Ascending aorta (tissue), 2 donors: ENCODE measurements around the gene GULP1. TPM values are rescaled to one million over a fixed set of nuclear protein-coding genes. Genes with fewer than 3 reads are reported as not detected.

ENCODE experiments used
- DNase-seq, 2 donors: peaks; one replicate each; pipeline ENCODE4 v3.0.0-alpha.2; 2019; ENCODE audit warnings: low spot score in 2 of 2
- H3K27ac ChIP-seq, 2 donors: fragments of 200-600 bp; sonication (generic); one replicate each; pipeline ENCODE4 v1.5.1; 2016 to 2017; ENCODE audit warnings: mild to moderate bottlenecking in 1 of 2
- H3K27me3 ChIP-seq: fragments of 200-600 bp; sonication (generic); one replicate; pipeline ENCODE4 v1.5.1; 2017
- H3K36me3 ChIP-seq, 2 donors: fragments of 200-600 bp; sonication (generic); one replicate each; pipeline ENCODE4 v1.5.1; 2016
- H3K4me1 ChIP-seq, 2 donors: fragments of 200-600 bp; sonication (generic); one replicate each; pipeline ENCODE4 v1.5.1; 2016 to 2017; ENCODE audit warnings: mild to moderate bottlenecking in 1 of 2
- H3K4me3 ChIP-seq, 2 donors: fragments of 200-600 bp; sonication (generic); one replicate each; pipeline ENCODE4 v1.5.1; 2016 to 2017; ENCODE audit warnings: mild to moderate bottlenecking in 1 of 2
- H3K9me3 ChIP-seq, 2 donors: fragments of 200-600 bp; sonication (generic); one replicate each; pipeline ENCODE4 v1.5.1; 2016
- intact Hi-C: fragments of 100-400 bp; cut with DNase I; formaldehyde crosslinking; loops from one replicate; pipeline ENCODE4 v1.15.1; 2023
- total RNA-seq: library from RNA; depleted of rRNA; stranded (reverse); fragments of >200 nt; gene quantifications from one replicate; pipeline ENCODE4 v1.1.0, GENCODE V29; 2016
- TF ChIP-seq, protein P1 (sequence below), 3 experiments: fragments of 200-600 bp in 2 of 3; fragments of 450-650 bp in 1 of 3; sonication (generic) in 2 of 3; IDR thresholded peaks; one replicate each; pipeline ENCODE4 v1.5.1; 2016 to 2019; ENCODE audit warnings: antibody characterized with exemption in 3 of 3, mild to moderate bottlenecking in 1 of 3, moderate library complexity in 1 of 3

Gene GULP1
- total RNA-seq, 1 donor from 2014 or later = 67.8 TPM

DNA sequence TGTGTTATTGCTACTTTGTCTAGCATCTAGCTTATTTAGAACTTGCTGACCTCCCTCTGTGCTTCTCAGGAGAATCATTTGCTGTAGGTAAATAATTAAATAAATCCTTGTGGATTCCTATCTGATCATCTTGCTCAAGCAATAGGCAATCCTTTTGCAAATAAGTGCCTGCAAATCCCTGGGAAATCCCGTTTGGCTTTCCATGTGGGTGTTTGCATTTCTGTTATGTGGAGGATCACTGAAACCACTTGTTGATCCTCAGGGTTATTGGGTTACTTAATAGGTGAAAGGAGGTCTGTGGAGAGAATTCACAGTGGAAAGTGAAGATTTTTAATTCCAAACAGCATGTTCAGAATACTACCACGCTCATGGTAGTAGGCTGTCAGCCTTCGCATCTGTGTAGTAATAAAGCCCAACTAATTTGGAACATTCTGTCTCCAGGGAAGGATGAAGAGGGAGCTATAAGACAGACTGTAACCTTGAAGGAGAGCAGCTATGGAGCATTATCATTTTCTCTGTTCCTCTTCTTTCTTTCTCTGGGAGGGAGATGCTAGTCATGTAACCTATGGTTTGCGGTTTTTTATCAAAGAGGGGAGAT, 72.5 kb downstream of the GULP1 start:
- no peak overlapping the region for H3K4me3 ChIP-seq
- intact Hi-C loops = no loop called here
- TF ChIP-seq, protein P1, sequence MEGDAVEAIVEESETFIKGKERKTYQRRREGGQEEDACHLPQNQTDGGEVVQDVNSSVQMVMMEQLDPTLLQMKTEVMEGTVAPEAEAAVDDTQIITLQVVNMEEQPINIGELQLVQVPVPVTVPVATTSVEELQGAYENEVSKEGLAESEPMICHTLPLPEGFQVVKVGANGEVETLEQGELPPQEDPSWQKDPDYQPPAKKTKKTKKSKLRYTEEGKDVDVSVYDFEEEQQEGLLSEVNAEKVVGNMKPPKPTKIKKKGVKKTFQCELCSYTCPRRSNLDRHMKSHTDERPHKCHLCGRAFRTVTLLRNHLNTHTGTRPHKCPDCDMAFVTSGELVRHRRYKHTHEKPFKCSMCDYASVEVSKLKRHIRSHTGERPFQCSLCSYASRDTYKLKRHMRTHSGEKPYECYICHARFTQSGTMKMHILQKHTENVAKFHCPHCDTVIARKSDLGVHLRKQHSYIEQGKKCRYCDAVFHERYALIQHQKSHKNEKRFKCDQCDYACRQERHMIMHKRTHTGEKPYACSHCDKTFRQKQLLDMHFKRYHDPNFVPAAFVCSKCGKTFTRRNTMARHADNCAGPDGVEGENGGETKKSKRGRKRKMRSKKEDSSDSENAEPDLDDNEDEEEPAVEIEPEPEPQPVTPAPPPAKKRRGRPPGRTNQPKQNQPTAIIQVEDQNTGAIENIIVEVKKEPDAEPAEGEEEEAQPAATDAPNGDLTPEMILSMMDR (IDR thresholded peaks at IDR 0.05) = no peak
- no peak for DNase-seq
- no peaks in the 10 kb centered on the region for H3K4me1 ChIP-seq
- H3K27ac ChIP-seq = no peak overlapping the region
- H3K27me3 ChIP-seq = no peaks in the 10 kb centered on the region
- H3K9me3 ChIP-seq = no peaks in the 10 kb centered on the region
- H3K36me3 ChIP-seq = no peaks in the 10 kb centered on the region

DNA sequence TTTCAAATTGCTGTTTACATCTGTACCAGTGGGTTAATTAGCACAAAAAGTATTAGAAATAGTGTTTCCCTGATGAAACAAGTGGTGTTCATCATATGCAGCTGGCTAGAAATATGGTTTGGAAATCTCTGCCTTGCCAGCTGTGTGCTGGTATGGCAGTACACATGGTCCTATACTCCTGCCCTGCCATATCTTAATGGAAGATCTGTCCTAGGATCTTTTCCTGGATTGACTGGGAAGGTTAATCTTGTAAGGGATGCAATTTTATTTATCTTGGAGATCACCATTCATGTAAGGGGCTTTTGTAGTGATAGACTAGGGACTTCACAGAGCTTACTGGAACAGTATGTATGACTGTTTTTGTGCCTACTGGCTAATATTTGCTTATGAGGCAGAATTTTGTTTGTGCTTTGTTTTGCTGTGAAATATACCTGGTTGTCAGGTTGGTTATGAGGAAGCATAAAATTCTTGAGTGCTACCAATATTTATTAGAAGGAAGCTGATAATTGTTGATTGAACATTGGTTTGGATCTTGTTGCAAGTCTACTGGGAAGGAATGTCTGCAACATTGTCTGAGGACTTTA, 73.5 kb downstream of the GULP1 start:
- no peaks in the 10 kb centered on the region for H3K36me3 ChIP-seq

DNA sequence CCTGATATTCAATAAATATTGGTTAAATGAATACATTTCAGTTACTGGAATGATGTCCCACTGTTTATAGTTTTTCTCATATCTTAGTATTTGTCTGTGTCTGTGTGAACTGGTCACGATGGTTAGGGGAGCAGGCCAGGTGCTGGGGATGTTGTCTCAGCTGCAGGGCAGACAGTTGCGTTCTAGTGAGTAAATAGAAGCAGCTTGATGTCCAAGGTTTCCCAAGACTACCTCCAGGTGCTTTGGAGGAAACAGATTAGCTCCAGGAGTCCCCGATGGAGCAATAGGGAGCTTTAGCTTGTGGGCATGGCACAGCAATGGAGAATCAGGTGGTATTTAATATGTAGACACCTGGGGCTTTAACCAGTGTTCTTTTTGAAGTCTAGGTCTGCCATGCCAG, 75.5 kb downstream of the GULP1 start:
- no peaks in the 10 kb centered on the region for H3K4me1 ChIP-seq
- TF ChIP-seq, protein P1 (IDR thresholded peaks at IDR 0.05) = no peak
- no peak overlapping the region for H3K4me3 ChIP-seq
- H3K27ac ChIP-seq = no peak overlapping the region
- no peak for DNase-seq
- no peaks in the 10 kb centered on the region for H3K27me3 ChIP-seq
- H3K36me3 ChIP-seq = no peaks in the 10 kb centered on the region
- intact Hi-C loops = no loop called here
- H3K9me3 ChIP-seq = no peaks in the 10 kb centered on the region

More for the DNA sequence above, 73.5 kb downstream of the GULP1 start:
- DNase-seq = no peak
- intact Hi-C loops = no loop called here
- H3K4me3 ChIP-seq = no peak overlapping the region
- TF ChIP-seq, protein P1 (IDR thresholded peaks at IDR 0.05) = no peak
- H3K9me3 ChIP-seq = no peaks in the 10 kb centered on the region
- H3K27ac ChIP-seq = no peak overlapping the region
- no peaks in the 10 kb centered on the region for H3K4me1 ChIP-seq
- no peaks in the 10 kb centered on the region for H3K27me3 ChIP-seq

DNA sequence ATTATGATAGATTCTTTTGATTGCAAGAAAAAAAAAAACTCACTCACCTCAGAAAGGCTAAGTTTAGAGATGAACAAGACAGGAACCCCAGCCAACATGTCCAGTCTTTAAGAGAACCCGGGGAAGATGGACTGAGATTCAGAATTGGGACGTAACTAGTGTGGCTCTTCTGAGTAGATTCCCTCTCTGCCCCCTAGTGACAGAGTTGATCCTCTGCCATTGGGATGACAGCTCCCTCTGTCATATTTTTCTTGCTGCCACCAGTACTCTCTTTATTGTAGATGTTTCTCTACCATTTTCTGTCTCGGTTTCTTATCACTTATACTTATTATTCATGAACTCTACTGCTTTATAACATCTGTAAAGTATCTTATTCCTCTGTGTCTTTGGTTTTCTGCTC, 77.7 kb downstream of the GULP1 start:
- Histone ChIP-seq H3K4me3 (no peak overlapping the region), H3K4me1 (no peaks in the 10 kb centered on the region), H3K27me3 (no peaks in the 10 kb centered on the region), H3K9me3 (no peaks in the 10 kb centered on the region), H3K27ac (no peak overlapping the region), H3K36me3 (no peaks in the 10 kb centered on the region)
- TF ChIP-seq, protein P1 (IDR thresholded peaks at IDR 0.05) = peak in 2 of 3 experiments; percentile 21 to 43
- DNase-seq = no peak
- intact Hi-C loops = no loop called here

DNA sequence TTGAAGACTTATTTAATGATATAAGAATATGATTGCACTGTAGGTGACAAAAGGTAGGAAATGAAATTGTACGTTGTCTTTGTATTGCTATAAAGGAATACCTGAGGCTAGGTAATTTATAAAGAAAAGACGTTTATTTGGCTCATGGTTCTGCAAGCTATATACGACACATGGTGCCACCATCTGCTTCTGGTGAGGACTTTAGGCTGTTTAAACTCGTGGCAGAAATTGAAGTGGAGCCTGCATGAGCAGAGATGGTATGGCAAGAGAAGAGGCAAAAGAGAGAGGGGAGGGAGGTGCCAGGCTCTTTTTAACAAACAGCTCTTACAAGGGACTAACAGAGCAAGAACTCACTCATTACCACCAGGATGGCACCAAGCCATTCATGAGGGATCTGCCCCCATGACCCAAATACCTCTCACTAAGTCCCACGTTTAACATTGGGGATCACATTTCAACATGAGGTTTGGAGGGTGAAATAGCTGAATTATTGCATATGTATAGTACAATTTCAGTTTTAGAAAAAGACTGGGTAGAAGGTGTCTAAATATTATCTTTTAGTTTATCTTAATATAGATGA, 86.8 kb downstream of the GULP1 start:
- H3K27ac ChIP-seq = no peak overlapping the region
- peaks cover 0 to 7% of the 10 kb centered on the region in 2 donors for H3K4me1 ChIP-seq
- no peaks in the 10 kb centered on the region for H3K27me3 ChIP-seq
- H3K36me3 ChIP-seq = no peaks in the 10 kb centered on the region
- no peak for DNase-seq
- H3K9me3 ChIP-seq = no peaks in the 10 kb centered on the region
- intact Hi-C loops = no loop called here
- TF ChIP-seq, protein P1 (IDR thresholded peaks at IDR 0.05) = no peak
- H3K4me3 ChIP-seq = no peak overlapping the region
